Endothelial cell of umbilical vein (primary cell): Measurements from ENCODE around the gene TGM1. TPM values are rescaled to one million over a fixed set of nuclear protein-coding genes. Genes with fewer than 3 reads are reported as not detected.

ENCODE experiments used
- BruUV-seq: library from RNA; stranded (reverse); fragments of 400-500 nt; replicated peaks from 2 replicates; lab custom pipeline; 2021; lab: Mats Ljungman, UMichigan
- CTCF ChIA-PET: fragments of 300-600, 350-600 bp; sonication (Branson Sonifier 250); formaldehyde crosslinking; loops from one replicate; lab custom pipeline; 2021; ENCODE audit warnings: antibody characterized with exemption, inconsistent platforms; lab: Charles Lee
- POLR2A ChIA-PET: fragments of 300-600, 350-600 bp; sonication (Branson Sonifier 250); formaldehyde crosslinking; loops from one replicate; lab custom pipeline; 2021; ENCODE audit warnings: antibody characterized with exemption, inconsistent platforms; lab: Charles Lee
- DNase-seq: peaks from one replicate; pipeline ENCODE4 v3.0.0-alpha.2; 2011; ENCODE audit warnings: low read depth, low spot score
- FAIRE-seq: peaks from 2 replicates; lab custom pipeline; 2011; peaks lifted over from hg19 to GRCh38; lab: Jason Lieb, UNC
- H2AFZ ChIP-seq: 2 replicates; pipeline ENCODE4 v1.6.0; 2012; ENCODE audit warnings: low read depth, low read length, control low read depth, inconsistent platforms
- H3K27ac ChIP-seq: 2 replicates; pipeline ENCODE4 v1.5.1; 2011; ENCODE audit warnings: low read depth, mild to moderate bottlenecking, control low read depth, low read length, moderate library complexity; ENCODE audit not compliant: insufficient read depth
- H3K27me3 ChIP-seq, 2 experiments: 2 replicates each; pipeline versions ENCODE4 v1.6.0 to v1.6.1; 2011; ENCODE audit warnings: low read length in 2 of 2, mixed read lengths in 1 of 2; ENCODE audit not compliant: control insufficient read depth in 2 of 2, insufficient read depth in 2 of 2
- H3K36me3 ChIP-seq, 2 experiments: 2 replicates in 1 of 2; 3 replicates in 1 of 2; pipeline ENCODE4 v1.5.1; 2011; ENCODE audit warnings: low read length in 2 of 2, mild to moderate bottlenecking in 1 of 2, moderate library complexity in 1 of 2; ENCODE audit not compliant: control insufficient read depth in 2 of 2, insufficient read depth in 2 of 2; ENCODE audit errors: extremely low read depth in 1 of 2
- H3K4me1 ChIP-seq: 3 replicates; pipeline ENCODE4 v1.5.1; 2011; ENCODE audit warnings: mild to moderate bottlenecking, low read length; ENCODE audit not compliant: control insufficient read depth, insufficient read depth; ENCODE audit errors: extremely low read depth
- H3K4me2 ChIP-seq: 2 replicates; pipeline ENCODE4 v1.6.1; 2011; ENCODE audit warnings: low read length, control low read depth, mixed read lengths; ENCODE audit not compliant: insufficient read depth
- H3K4me3 ChIP-seq, 3 experiments: fragments of 200-600 bp in 1 of 3; sonication (generic), shearing (Covaris generic) in 1 of 3; replicated peaks in 1 of 3; 2 replicates each; pipeline ENCODE4 v1.5.1; 2011 to 2016; ENCODE audit warnings: control low read depth in 3 of 3, low read length in 3 of 3, mild to moderate bottlenecking in 2 of 3, inconsistent platforms in 1 of 3, low read depth in 1 of 3, moderate library complexity in 1 of 3; ENCODE audit not compliant: insufficient read depth in 1 of 3
- H3K79me2 ChIP-seq: 2 replicates; pipeline ENCODE4 v1.6.0; 2012; ENCODE audit warnings: low read length, inconsistent platforms; ENCODE audit not compliant: control insufficient read depth, insufficient read depth
- H3K9ac ChIP-seq: replicated peaks from 2 replicates; pipeline ENCODE3; 2011; ENCODE audit warnings: low read length, control low read depth; ENCODE audit not compliant: insufficient read depth; ENCODE audit errors: extremely low read depth
- H3K9me1 ChIP-seq: replicated peaks from 3 replicates; pipeline ENCODE4 v1.6.0; 2011; ENCODE audit warnings: mild to moderate bottlenecking, low read length; ENCODE audit not compliant: control insufficient read depth, insufficient read depth; ENCODE audit errors: extremely low read depth
- H3K9me3 ChIP-seq: replicated peaks from 2 replicates; pipeline ENCODE4 v1.5.1; 2012; ENCODE audit warnings: low read length, inconsistent platforms; ENCODE audit not compliant: control insufficient read depth, insufficient read depth
- H4K20me1 ChIP-seq: replicated peaks from 2 replicates; pipeline ENCODE3; 2011; ENCODE audit warnings: mild to moderate bottlenecking, low read length; ENCODE audit not compliant: control insufficient read depth, insufficient read depth; ENCODE audit errors: extremely low read depth
- EZH2 ChIP-seq: IDR thresholded peaks from 2 replicates; pipeline ENCODE4 v1.6.1; 2012; ENCODE audit warnings: borderline replicate concordance, low read depth, mild to moderate bottlenecking, moderate library complexity, low read length, inconsistent platforms; ENCODE audit not compliant: severe bottlenecking
- FOS ChIP-seq: IDR thresholded peaks from 2 replicates; pipeline ENCODE4 v1.6.1; 2011; ENCODE audit warnings: mild to moderate bottlenecking, low read length, moderate library complexity, borderline replicate concordance; ENCODE audit not compliant: insufficient read depth
- GATA2 ChIP-seq: IDR thresholded peaks from 2 replicates; pipeline ENCODE4 v1.7.0; 2011; ENCODE audit warnings: low read depth, mild to moderate bottlenecking, moderate library complexity, mixed read lengths, low read length; ENCODE audit not compliant: insufficient read length, insufficient read depth
- MAX ChIP-seq: IDR thresholded peaks from 2 replicates; pipeline ENCODE4 v1.6.1; 2011; ENCODE audit not compliant: insufficient read depth, insufficient read length
- POLR2AphosphoS5 ChIP-seq: IDR thresholded peaks from 2 replicates; pipeline ENCODE4 v1.6.1; 2012; ENCODE audit warnings: low read depth, mild to moderate bottlenecking, control low read depth, low read length, moderate library complexity; ENCODE audit not compliant: insufficient read depth
- dilution Hi-C: fragments of 300-500 bp; cut with MboI; formaldehyde crosslinking; loops from one replicate; pipeline ENCODE4 v1.15.0; 2019; ENCODE audit warnings: low sequenced_read_pairs; ENCODE audit not compliant: extremely low pct_ligation_motif_present
- intact Hi-C: fragments of 100-400 bp; cut with micrococcal nuclease; formaldehyde crosslinking; loops from one replicate; pipeline ENCODE4 v1.10.0; 2022
- polyA plus RNA-seq, 4 experiments: library from polyadenylated mRNA; depleted of rRNA in 3 of 4; stranded (reverse) in 3 of 4; unstranded in 1 of 4; fragments of >200 nt; gene quantifications; 2 replicates each; pipeline versions ENCODE4 v1.2.1 to v1.2.3, GENCODE V29; 2011 to 2012; ENCODE audit warnings: missing spikeins in 1 of 4
- total RNA-seq: library from RNA; stranded (reverse); gene quantifications from 2 replicates; pipeline ENCODE4 v1.2.3, GENCODE V29; 2021

The TGM1 gene
- total and polyA plus RNA-seq, 2 donors (not counting 3 experiments of a cell fraction or from before 2014, with no cell fraction given), result 1.0 to 3.4 TPM

- Histone ChIP-seq H3K27ac (peak overlapping the region; percentile 98), H3K4me2 (peak overlapping the region; percentile 84), H4K20me1 (no peaks in the 10 kb centered on the region), H3K4me3 (peak overlapping the region in 2 of 3 experiments; percentile 22 to 67), H2AFZ (peak overlapping the region; percentile 67), H3K79me2 (peaks cover 22% of the 10 kb centered on the region), H3K4me1 (peaks cover 30% of the 10 kb centered on the region), H3K36me3 (peaks cover 5 to 16% of the 10 kb centered on the region in 2 experiments), H3K27me3 (no peaks in the 10 kb centered on the region), H3K9me3 (no peaks in the 10 kb centered on the region), H3K9ac (peak overlapping the region; percentile 96), H3K9me1 (no peaks in the 10 kb centered on the region)
- no TSS peak for BruUV-seq
- TF ChIP-seq FOS (no peak), EZH2 (no peak), MAX (no peak), GATA2 (no peak), POLR2AphosphoS5 (no peak)
- dilution Hi-C loops, result no loop called here
- intact Hi-C loops, result loop anchor here (1.0 to 2.0 kb wide), 4 partner anchors 28 to 123 kb away; partner anchors contain the start of gene RABGGTA
- FAIRE-seq, result peak; percentile 63
- ChIA-PET POLR2A (interaction anchor here (0.7 to 2.3 kb wide), 7 partner anchors 19 to 56 kb away, joined by 3 to 19 read pairs (median 8); partner anchors contain the start of genes CHMP4A, DHRS1, MDP1 and NOP9), CTCF (interaction anchor here (0.6 to 13.0 kb wide), 22 partner anchors 9 to 193 kb away, joined by 3 to 199 read pairs (median 12); partner anchors contain the start of genes CHMP4A, CIDEB, DHRS1 and GMPR2)
- no peak for DNase-seq
Observed at GRCh38 chr14:24243336-24243836, 19.6 kb downstream of the TGM1 start.
